ENCODE results near the gene BRD1.

Gene BRD1

DNA sequence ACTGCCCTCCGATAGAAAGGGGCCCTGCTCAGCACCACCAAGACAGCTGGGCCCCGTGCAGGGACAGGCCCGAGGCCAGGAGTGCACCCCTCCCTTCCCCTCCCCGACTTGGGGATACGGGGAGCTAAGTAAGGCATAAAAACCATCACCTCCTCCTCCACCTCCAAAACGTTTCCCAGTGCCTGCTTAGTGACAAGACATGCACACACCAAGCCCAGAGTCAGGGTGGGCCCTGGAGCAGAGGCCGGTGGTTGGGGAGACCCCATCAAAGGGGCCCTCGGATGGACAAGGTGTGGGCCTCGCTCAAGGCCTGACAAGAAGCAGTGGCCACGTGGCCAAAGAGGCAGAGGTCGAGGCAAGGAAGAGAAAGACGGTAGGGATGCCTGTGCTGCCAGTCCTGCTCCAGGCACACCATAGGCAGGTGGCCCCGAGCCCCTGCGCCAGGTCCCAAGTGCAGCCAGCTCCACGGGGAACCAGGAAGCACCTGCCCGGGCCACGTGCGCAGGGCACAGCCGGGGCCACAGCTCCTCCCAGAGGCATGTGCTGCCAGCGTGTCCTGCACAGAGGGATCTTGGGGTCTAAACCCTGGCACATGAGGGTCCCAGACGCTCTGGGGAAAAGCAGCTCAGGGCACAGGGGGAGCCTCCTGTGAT is 53.0 kb downstream of the BRD1 start:
- no peak overlapping the region for H3K9ac ChIP-seq (ENCODE audit: low read length)
- H3K56ac ChIP-seq (ENCODE audit: low read length): no peak overlapping the region
- H2BK15ac ChIP-seq (replicated peaks; ENCODE audit: low read depth): no peak overlapping the region
- no peak overlapping the region for H3K27ac ChIP-seq (ENCODE audit: low read depth, low read length)
- H2BK5ac ChIP-seq (ENCODE audit: low read length): no peak overlapping the region
- H3K4me1 ChIP-seq (ENCODE audit: control insufficient read depth, low read depth, low read length): no peaks in the 10 kb centered on the region
- H2AK5ac ChIP-seq (ENCODE audit: low read length): no peak overlapping the region
- H3K4me3 ChIP-seq (ENCODE audit: low read length): no peak overlapping the region
- no CpG with 5 or more reads among the region's 21 CpGs for WGBS (ENCODE audit: extremely low coverage, insufficient coverage, low lambda C conversion rate)
- H3K36me3 ChIP-seq (ENCODE audit: control insufficient read depth, insufficient read depth, low read length): peaks cover 5% of the 10 kb centered on the region
- no peaks in the 10 kb centered on the region for H3K27me3 ChIP-seq (ENCODE audit: insufficient read depth, low read length, poor library complexity)
- H3K4ac ChIP-seq (ENCODE audit: low read depth, low read length): no peak overlapping the region
- H3K18ac ChIP-seq (ENCODE audit: low read length): no peak overlapping the region
- H3K4me2 ChIP-seq (ENCODE audit: low read length): no peak overlapping the region
- no peak overlapping the region for H3K23ac ChIP-seq (ENCODE audit: low read length)
- H4K5ac ChIP-seq (ENCODE audit: low read length): no peak overlapping the region
- H3K79me1 ChIP-seq (ENCODE audit: low read length): peaks cover 10% of the 10 kb centered on the region
- no peak overlapping the region for H2BK120ac ChIP-seq (ENCODE audit: low read depth, low read length)
- no peak for DNase-seq
- no peak overlapping the region for H4K8ac ChIP-seq (ENCODE audit: low read depth, low read length)
- H3K79me2 ChIP-seq (ENCODE audit: control insufficient read depth, insufficient read depth, low read length): peaks cover 6% of the 10 kb centered on the region

- H2BK15ac ChIP-seq (replicated peaks; ENCODE audit: low read depth): no peak overlapping the region
- H3K4me1 ChIP-seq (ENCODE audit: control insufficient read depth, low read depth, low read length): no peaks in the 10 kb centered on the region
- H2BK5ac ChIP-seq (ENCODE audit: low read length): no peak overlapping the region
- H3K4me2 ChIP-seq (ENCODE audit: low read length): no peak overlapping the region
- H3K27me3 ChIP-seq (ENCODE audit: insufficient read depth, low read length, poor library complexity): no peaks in the 10 kb centered on the region
- DNase-seq: no peak
- no peak overlapping the region for H3K23ac ChIP-seq (ENCODE audit: low read length)
- no peak overlapping the region for H3K4ac ChIP-seq (ENCODE audit: low read depth, low read length)
- H3K79me1 ChIP-seq (ENCODE audit: low read length): peaks cover 5% of the 10 kb centered on the region
- no peak overlapping the region for H2AK5ac ChIP-seq (ENCODE audit: low read length)
- peaks cover 1% of the 10 kb centered on the region for H3K79me2 ChIP-seq (ENCODE audit: control insufficient read depth, insufficient read depth, low read length)
- H2BK120ac ChIP-seq (ENCODE audit: low read depth, low read length): no peak overlapping the region
- no peak overlapping the region for H3K4me3 ChIP-seq (ENCODE audit: low read length)
- no peak overlapping the region for H4K5ac ChIP-seq (ENCODE audit: low read length)
- H4K8ac ChIP-seq (ENCODE audit: low read depth, low read length): no peak overlapping the region
- H3K9ac ChIP-seq (ENCODE audit: low read length): no peak overlapping the region
- H3K56ac ChIP-seq (ENCODE audit: low read length): no peak overlapping the region
- no peak overlapping the region for H3K18ac ChIP-seq (ENCODE audit: low read length)
- H3K27ac ChIP-seq (ENCODE audit: low read depth, low read length): no peak overlapping the region
- H3K36me3 ChIP-seq (ENCODE audit: control insufficient read depth, insufficient read depth, low read length): peaks cover 5% of the 10 kb centered on the region
- WGBS (ENCODE audit: extremely low coverage, insufficient coverage, low lambda C conversion rate): no CpG with 5 or more reads among the region's 21 CpGs
Measured at GRCh38 chr22:49774046-49774445, 53.6 kb downstream of the BRD1 start.

- no peak overlapping the region for H2BK15ac ChIP-seq (replicated peaks; ENCODE audit: low read depth)
- no peak overlapping the region for H4K5ac ChIP-seq (ENCODE audit: low read length)
- H3K56ac ChIP-seq (ENCODE audit: low read length): no peak overlapping the region
- no peak overlapping the region for H2BK5ac ChIP-seq (ENCODE audit: low read length)
- no peak for DNase-seq
- no peak overlapping the region for H4K8ac ChIP-seq (ENCODE audit: low read depth, low read length)
- no peaks in the 10 kb centered on the region for H3K4me1 ChIP-seq (ENCODE audit: control insufficient read depth, low read depth, low read length)
- H3K4me3 ChIP-seq (ENCODE audit: low read length): no peak overlapping the region
- WGBS (ENCODE audit: extremely low coverage, insufficient coverage, low lambda C conversion rate): no CpG with 5 or more reads among the region's 11 CpGs
- H3K18ac ChIP-seq (ENCODE audit: low read length): no peak overlapping the region
- no peak overlapping the region for H3K9ac ChIP-seq (ENCODE audit: low read length)
- H3K36me3 ChIP-seq (ENCODE audit: control insufficient read depth, insufficient read depth, low read length): peaks cover 5% of the 10 kb centered on the region
- H3K79me2 ChIP-seq (ENCODE audit: control insufficient read depth, insufficient read depth, low read length): no peaks in the 10 kb centered on the region
- no peak overlapping the region for H2BK120ac ChIP-seq (ENCODE audit: low read depth, low read length)
- H3K27me3 ChIP-seq (ENCODE audit: insufficient read depth, low read length, poor library complexity): no peaks in the 10 kb centered on the region
- no peak overlapping the region for H3K4ac ChIP-seq (ENCODE audit: low read depth, low read length)
- no peak overlapping the region for H3K23ac ChIP-seq (ENCODE audit: low read length)
- no peak overlapping the region for H3K27ac ChIP-seq (ENCODE audit: low read depth, low read length)
- no peak overlapping the region for H2AK5ac ChIP-seq (ENCODE audit: low read length)
- H3K79me1 ChIP-seq (ENCODE audit: low read length): peaks cover 4% of the 10 kb centered on the region
- H3K4me2 ChIP-seq (ENCODE audit: low read length): no peak overlapping the region
Measured at GRCh38 chr22:49773531-49773930, 54.1 kb downstream of the BRD1 start.

DNA sequence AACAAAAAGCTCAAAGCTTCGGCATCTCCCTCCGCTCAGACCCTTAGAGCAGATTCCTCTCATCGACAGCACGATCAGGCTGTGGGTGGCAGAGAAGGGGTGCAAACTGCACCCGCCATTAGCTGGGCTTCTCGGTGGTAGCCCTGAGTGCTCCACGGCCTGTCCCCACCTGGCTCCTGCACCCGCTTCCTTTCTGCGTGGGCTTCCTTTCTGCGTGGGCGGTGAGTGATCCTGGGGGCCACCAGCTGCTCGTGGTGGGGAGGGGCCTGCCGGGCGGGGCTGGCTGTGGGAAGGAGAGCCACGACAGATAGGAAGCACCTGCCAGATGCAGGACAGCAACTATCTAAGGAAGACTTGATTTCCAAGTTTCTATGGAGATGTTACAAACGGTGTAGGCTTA is 55.0 kb downstream of the BRD1 start:
- Histone ChIP-seq H3K27ac (ENCODE audit: low read depth, low read length) (no peak overlapping the region), H3K23ac (ENCODE audit: low read length) (no peak overlapping the region), H3K27me3 (ENCODE audit: insufficient read depth, low read length, poor library complexity) (no peaks in the 10 kb centered on the region), H3K4me1 (ENCODE audit: control insufficient read depth, low read depth, low read length) (no peaks in the 10 kb centered on the region), H4K8ac (ENCODE audit: low read depth, low read length) (no peak overlapping the region), H3K18ac (ENCODE audit: low read length) (no peak overlapping the region), H3K79me2 (ENCODE audit: control insufficient read depth, insufficient read depth, low read length) (no peaks in the 10 kb centered on the region), H4K5ac (ENCODE audit: low read length) (no peak overlapping the region), H2BK15ac (replicated peaks; ENCODE audit: low read depth) (no peak overlapping the region), H2BK5ac (ENCODE audit: low read length) (no peak overlapping the region), H3K56ac (ENCODE audit: low read length) (no peak overlapping the region), H2BK120ac (ENCODE audit: low read depth, low read length) (no peak overlapping the region), H3K4ac (ENCODE audit: low read depth, low read length) (no peak overlapping the region), H3K4me2 (ENCODE audit: low read length) (no peak overlapping the region), H3K36me3 (ENCODE audit: control insufficient read depth, insufficient read depth, low read length) (peaks cover 4% of the 10 kb centered on the region), H3K4me3 (ENCODE audit: low read length) (no peak overlapping the region), H3K9ac (ENCODE audit: low read length) (no peak overlapping the region), H2AK5ac (ENCODE audit: low read length) (no peak overlapping the region), H3K79me1 (ENCODE audit: low read length) (peaks cover 3% of the 10 kb centered on the region)
- no peak for DNase-seq
- WGBS (ENCODE audit: extremely low coverage, insufficient coverage, low lambda C conversion rate): no CpG with 5 or more reads among the region's 16 CpGs

GRCh38 chr22:49771266-49772065 is 56.2 kb downstream of the BRD1 start:
- no peak overlapping the region for H4K8ac ChIP-seq (ENCODE audit: low read depth, low read length)
- no peak overlapping the region for H3K27ac ChIP-seq (ENCODE audit: low read depth, low read length)
- no peak overlapping the region for H3K4me3 ChIP-seq (ENCODE audit: low read length)
- peak overlapping the region; percentile 73 for H3K56ac ChIP-seq (ENCODE audit: low read length)
- no peaks in the 10 kb centered on the region for H3K27me3 ChIP-seq (ENCODE audit: insufficient read depth, low read length, poor library complexity)
- H3K79me1 ChIP-seq (ENCODE audit: low read length): no peaks in the 10 kb centered on the region
- no peak overlapping the region for H2AK5ac ChIP-seq (ENCODE audit: low read length)
- no peak overlapping the region for H3K23ac ChIP-seq (ENCODE audit: low read length)
- peak; percentile 30 for DNase-seq
- H3K79me2 ChIP-seq (ENCODE audit: control insufficient read depth, insufficient read depth, low read length): no peaks in the 10 kb centered on the region
- H3K4me1 ChIP-seq (ENCODE audit: control insufficient read depth, low read depth, low read length): no peaks in the 10 kb centered on the region
- H2BK15ac ChIP-seq (replicated peaks; ENCODE audit: low read depth): no peak overlapping the region
- peak overlapping the region; percentile 38 for H3K4me2 ChIP-seq (ENCODE audit: low read length)
- H3K18ac ChIP-seq (ENCODE audit: low read length): no peak overlapping the region
- no peak overlapping the region for H3K4ac ChIP-seq (ENCODE audit: low read depth, low read length)
- H3K9ac ChIP-seq (ENCODE audit: low read length): peak overlapping the region; percentile 40
- no peak overlapping the region for H2BK120ac ChIP-seq (ENCODE audit: low read depth, low read length)
- no peak overlapping the region for H4K5ac ChIP-seq (ENCODE audit: low read length)
- no CpG with 5 or more reads among the region's 64 CpGs for WGBS (ENCODE audit: extremely low coverage, insufficient coverage, low lambda C conversion rate)
- H3K36me3 ChIP-seq (ENCODE audit: control insufficient read depth, insufficient read depth, low read length): peaks cover 2% of the 10 kb centered on the region
- H2BK5ac ChIP-seq (ENCODE audit: low read length): no peak overlapping the region

All from mesendoderm (in vitro differentiated cells).